OCI-M2 (cell line): ENCODE results near the gene PMPCB.

Experiments
- DNase-seq: peaks from one replicate; lab custom pipeline; 2025; ENCODE audit not compliant: unreplicated experiment; lab: John Stamatoyannopoulos, UW

PMPCB gene

GRCh38 chr7:103325744-103326143 is 28.5 kb downstream of the PMPCB start:
- no peak for DNase-seq

GRCh38 chr7:103336761-103337160 is 39.5 kb downstream of the PMPCB start:
- no peak for DNase-seq

DNA sequence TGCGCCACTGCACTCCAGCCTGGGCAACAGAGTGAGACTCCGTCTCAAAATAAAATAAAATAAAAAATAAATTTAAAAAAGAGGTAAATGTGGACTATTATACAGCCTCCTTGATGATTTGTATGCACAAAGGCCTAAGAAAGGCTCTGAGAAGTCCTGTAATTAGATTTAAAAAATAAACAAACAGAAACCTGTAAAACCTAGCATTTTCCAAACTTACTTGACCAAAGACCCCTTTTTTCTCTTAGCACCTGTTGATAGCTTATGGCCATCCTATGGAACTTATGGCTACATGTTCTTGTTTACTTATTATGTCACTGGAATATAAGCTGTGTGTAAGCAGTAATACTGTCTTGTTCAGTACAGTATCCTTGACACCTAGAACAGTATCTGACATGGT is 41.6 kb downstream of the PMPCB start:
- DNase-seq: no peak

DNA sequence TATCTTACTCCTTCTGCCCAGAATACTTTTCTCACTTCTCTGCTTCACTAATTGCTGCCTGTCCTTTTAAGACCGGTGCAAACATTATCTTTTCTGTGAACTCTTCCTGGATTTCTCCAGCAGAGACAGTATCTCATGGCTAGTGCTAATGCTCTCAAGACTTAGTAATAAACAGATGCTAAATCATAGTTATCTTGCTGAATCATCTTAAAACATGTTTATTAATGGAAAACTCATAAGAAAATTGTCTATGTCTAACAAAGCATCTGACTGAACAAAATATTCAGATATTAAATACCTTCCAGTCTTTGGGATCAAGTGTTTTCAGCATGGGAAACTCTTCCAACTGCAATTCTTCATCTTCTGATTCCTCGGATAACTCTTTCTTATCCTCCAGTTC is 44.2 kb downstream of the PMPCB start:
- no peak for DNase-seq

GRCh38 chr7:103343332-103343731 is 46.1 kb downstream of the PMPCB start:
- no peak for DNase-seq

GRCh38 chr7:103343758-103344452 is 46.7 kb downstream of the PMPCB start:
- no peak for DNase-seq

DNA sequence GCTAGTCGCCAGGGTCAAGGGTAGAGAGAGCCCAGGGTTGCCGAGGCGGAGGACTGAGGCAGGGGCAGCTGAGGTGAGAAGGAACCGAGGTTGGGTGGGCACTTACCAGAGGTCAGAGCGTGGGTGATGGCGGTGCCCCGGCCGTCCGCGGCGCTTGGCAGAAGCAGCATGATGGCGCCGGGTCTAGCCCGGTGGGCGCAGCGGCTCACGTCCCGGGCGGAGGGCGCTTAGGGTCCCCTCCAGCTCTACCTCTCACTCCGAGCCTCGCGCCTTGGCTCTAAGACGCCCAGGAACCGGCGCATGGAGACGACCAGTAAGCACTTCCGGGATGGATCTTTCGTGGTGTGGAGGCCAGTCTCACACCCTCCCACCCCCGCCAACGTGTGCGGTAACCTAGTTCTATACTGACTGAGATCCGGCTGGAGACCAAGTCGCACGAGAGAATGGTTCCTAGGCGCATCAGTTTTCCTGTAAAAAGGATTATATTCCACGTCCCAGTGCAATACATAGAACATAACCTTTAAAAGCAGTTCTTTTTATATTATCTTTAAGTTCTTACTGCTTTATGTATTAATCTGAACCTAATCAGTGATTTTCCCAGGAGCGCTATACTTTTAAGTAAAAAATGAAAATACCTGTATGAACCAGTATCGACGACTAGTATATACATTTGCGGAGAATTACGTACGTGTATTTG is 47.4 kb downstream of the PMPCB start, which contains the start of gene DNAJC2:
Gene DNAJC2 (minus strand): TSS at position 315 of the 697 bp plus-strand sequence. CDS start 145 bp downstream, at position 170.
- DNase-seq: peak; percentile 55

DNA sequence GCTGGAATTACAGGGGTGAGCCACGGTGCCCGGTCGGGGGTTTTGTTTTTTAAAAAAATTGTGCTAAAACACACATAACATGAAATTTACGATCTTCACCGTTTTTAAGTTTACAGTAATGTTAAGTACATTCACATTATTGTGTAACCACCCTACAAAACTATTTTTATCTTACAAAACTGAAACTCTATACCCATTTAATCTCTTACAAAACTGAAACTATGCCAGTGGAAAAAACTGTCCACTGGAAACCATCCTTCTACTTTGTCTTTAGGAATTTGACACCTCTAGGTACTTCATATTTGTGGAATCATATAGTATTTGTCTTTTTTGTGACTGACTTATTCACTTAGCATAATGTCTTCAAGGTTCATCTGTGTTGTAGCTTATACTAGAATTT is 49.2 kb downstream of the PMPCB start:
- DNase-seq: no peak

GRCh38 chr7:103347507-103348267 is 50.5 kb downstream of the PMPCB start, which contains the start of gene PSMC2:
PSMC2 (plus strand) TSS chr7:103347643; CDS start chr7:103347712, 69 bp downstream.
- peak; percentile 60 for DNase-seq

DNA sequence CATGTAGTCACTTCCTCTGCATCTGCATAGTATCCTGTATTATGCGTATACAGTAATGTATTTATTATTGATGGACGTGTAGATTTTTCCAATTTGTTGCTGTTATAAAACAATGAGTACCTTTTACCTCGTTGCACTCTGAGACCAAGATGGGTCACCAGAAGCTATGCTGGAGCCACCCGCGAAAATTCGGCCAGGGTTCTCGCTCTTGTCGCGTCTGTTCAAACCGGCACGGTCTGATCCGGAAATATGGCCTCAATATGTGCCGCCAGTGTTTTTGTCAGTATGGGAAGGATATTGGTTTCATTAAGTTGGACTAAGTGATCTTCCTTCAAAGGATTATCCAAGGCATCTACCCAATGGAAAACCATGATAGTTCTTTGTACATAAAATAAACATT is 51.2 kb downstream of the PMPCB start:
- no peak for DNase-seq

- no peak for DNase-seq
These were observed 51.7 kb downstream of the PMPCB start for GRCh38 chr7:103348959-103349358.

- no peak for DNase-seq
These were observed 52.6 kb downstream of the PMPCB start for GRCh38 chr7:103349805-103350204.
